ENCODE measurements around the gene TMEM187. TPM values are rescaled to one million over a fixed set of nuclear protein-coding genes. Genes with fewer than 3 reads are reported as not detected.

The TMEM187 gene
- total and polyA plus RNA-seq, 7 donors = 2.2 to 7.8 (median 6.5) TPM

DNA sequence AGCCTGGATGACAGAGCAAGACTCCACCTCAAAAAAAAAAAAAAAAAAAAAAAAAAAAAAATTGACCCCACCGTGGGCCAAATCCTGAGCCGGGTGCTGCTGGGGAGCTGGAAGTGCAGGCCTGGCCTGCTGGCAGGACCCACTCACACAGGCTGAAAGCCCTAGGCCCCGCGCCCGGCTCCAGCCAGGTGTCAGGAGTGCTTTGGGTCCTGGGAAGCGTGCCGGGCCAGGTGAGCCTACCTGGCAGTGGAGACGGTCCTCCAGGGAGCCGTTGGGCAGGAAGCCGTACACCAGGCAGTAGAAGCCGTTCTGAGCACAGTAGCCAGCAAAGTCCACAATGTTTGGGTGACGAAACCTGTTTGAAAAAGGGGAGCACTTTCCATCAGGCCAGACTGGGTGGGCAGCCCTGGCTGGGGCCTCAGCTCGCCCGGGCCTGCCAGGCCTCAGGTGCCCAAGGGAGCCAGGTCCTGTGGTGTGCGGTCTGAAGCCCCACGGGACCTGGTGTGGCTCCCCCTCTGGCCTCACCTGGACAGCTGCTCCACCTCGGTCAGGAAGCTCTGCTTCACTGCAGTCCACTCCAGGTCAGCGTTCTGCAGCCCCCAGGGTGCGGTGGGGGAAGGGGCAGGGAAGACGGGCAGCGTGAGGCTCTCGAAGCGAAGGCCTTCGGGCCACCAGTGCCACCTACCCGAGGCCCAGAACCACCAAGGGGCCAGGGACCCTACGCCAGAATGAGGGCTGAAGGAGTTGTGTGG is 45.4 kb downstream of the TMEM187 start:
- ATAC-seq = no peak
- Histone ChIP-seq H3K4me1 (peaks cover 6% of the 10 kb centered on the region), H3K9me3 (no peaks in the 10 kb centered on the region), H3K27me3 (ENCODE audit: insufficient read depth in 3 of 3, low read length in 2 of 3) (peaks cover 0 to 22% (median 0%) of the 10 kb centered on the region in 3 donors), H3K36me3 (ENCODE audit: insufficient read depth in 1 of 2, low read depth in 1 of 2) (peaks cover 0 to 21% of the 10 kb centered on the region in 2 donors), H3K4me3 (peak overlapping the region; percentile 74), H3K27ac (peak overlapping the region; percentile 88)
- WGBS, 3 donors = 83 to 91% (median 89%) methylated on average over 14 to 26 of the region's 26 CpGs
- TF ChIP-seq, protein P1, sequence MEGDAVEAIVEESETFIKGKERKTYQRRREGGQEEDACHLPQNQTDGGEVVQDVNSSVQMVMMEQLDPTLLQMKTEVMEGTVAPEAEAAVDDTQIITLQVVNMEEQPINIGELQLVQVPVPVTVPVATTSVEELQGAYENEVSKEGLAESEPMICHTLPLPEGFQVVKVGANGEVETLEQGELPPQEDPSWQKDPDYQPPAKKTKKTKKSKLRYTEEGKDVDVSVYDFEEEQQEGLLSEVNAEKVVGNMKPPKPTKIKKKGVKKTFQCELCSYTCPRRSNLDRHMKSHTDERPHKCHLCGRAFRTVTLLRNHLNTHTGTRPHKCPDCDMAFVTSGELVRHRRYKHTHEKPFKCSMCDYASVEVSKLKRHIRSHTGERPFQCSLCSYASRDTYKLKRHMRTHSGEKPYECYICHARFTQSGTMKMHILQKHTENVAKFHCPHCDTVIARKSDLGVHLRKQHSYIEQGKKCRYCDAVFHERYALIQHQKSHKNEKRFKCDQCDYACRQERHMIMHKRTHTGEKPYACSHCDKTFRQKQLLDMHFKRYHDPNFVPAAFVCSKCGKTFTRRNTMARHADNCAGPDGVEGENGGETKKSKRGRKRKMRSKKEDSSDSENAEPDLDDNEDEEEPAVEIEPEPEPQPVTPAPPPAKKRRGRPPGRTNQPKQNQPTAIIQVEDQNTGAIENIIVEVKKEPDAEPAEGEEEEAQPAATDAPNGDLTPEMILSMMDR (IDR thresholded peaks at IDR 0.05) = no peak
- intact Hi-C loops (cut with DNase I) = no loop called here
- no peak for DNase-seq

DNA sequence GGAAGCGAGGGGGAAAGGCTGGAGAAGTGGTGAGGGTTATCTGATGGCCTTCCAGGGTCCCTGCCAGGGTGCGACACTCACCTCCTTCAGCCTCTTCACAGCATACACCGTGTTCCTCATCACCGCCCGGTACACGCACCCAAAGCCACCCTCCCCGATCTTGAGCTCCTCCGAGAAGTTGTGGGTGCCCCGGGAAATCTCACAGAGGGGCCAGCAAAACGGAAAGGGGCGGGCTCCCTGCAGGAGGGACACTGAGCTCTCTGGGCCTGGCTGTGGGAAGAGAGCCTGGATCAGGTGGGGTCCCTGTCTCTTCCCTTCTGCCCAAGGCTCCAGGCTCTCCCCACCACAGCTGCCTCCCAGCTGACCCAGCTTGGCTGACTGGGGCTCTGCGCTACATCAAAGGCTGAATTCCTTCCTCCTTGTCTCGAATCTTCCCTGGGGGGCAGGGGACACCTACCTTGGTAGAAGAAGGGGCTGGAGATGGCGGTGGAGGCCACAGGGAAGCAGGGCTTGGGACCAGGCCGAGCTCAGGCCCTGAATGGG is 46.0 kb downstream of the TMEM187 start:
- intact Hi-C loops (cut with DNase I) = no loop called here
- ATAC-seq (no peak), DNase-seq (no peak)
- H3K27ac ChIP-seq = peak overlapping the region; percentile 88
- peak overlapping the region; percentile 74 for H3K4me3 ChIP-seq
- peaks cover 0 to 18% (median 0%) of the 10 kb centered on the region in 3 donors for H3K27me3 ChIP-seq (ENCODE audit: insufficient read depth in 3 of 3, low read length in 2 of 3)
- H3K9me3 ChIP-seq = no peaks in the 10 kb centered on the region
- TF ChIP-seq, protein P1 (IDR thresholded peaks at IDR 0.05) = no peak
- H3K4me1 ChIP-seq = peaks cover 6% of the 10 kb centered on the region
- H3K36me3 ChIP-seq (ENCODE audit: insufficient read depth in 1 of 2, low read depth in 1 of 2) = peaks cover 0 to 21% of the 10 kb centered on the region in 2 donors
- WGBS, 3 donors = 75 to 81% methylated on average over 15 of the region's 15 CpGs; no CpG with 5 or more reads in 1 of the 3 donors

DNA sequence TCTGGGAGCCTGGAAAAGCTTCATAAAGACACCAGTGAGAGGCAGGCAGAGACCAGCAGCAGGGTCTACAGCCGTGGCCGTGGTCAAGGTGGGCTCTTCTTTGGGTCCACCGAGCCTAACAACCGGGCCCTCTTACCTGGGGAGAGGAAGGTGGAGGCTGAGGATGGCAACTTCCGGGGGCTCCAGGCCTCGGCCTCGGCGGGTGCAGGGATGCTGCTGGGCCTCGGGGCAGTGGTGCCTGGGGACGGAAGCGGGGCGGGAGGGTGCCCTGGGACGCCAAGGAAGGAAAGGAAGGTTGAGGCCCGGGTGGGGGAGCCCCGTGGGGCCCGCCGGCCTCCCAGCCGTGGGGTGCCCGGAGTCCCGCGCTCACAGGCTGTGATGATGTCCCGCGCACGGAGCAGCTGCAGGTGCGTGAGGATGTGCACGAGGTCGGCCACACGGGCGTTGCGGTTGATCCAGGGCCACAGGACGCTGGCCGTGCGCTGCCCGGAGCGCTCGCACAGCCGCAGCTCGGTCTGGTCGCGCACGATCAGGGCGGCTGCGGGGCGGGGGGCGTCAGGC is 46.6 kb downstream of the TMEM187 start:
- TF ChIP-seq, protein P1 (IDR thresholded peaks at IDR 0.05) = no peak
- H3K4me3 ChIP-seq = peak overlapping the region; percentile 74
- no peak for DNase-seq
- ATAC-seq = peak in 3 of 4 donors; percentile 7 to 13 (median 7)
- no peaks in the 10 kb centered on the region for H3K9me3 ChIP-seq
- H3K36me3 ChIP-seq (ENCODE audit: insufficient read depth in 1 of 2, low read depth in 1 of 2) = peaks cover 0 to 21% of the 10 kb centered on the region in 2 donors
- peaks cover 3% of the 10 kb centered on the region for H3K4me1 ChIP-seq
- peak overlapping the region; percentile 88 for H3K27ac ChIP-seq
- H3K27me3 ChIP-seq (ENCODE audit: insufficient read depth in 3 of 3, low read length in 2 of 3) = peaks cover 0 to 18% (median 0%) of the 10 kb centered on the region in 3 donors
- intact Hi-C loops (cut with DNase I) = no loop called here
- WGBS, 3 donors = 0 to 47% (median 3%) methylated on average over 16 to 45 of the region's 45 CpGs

DNA sequence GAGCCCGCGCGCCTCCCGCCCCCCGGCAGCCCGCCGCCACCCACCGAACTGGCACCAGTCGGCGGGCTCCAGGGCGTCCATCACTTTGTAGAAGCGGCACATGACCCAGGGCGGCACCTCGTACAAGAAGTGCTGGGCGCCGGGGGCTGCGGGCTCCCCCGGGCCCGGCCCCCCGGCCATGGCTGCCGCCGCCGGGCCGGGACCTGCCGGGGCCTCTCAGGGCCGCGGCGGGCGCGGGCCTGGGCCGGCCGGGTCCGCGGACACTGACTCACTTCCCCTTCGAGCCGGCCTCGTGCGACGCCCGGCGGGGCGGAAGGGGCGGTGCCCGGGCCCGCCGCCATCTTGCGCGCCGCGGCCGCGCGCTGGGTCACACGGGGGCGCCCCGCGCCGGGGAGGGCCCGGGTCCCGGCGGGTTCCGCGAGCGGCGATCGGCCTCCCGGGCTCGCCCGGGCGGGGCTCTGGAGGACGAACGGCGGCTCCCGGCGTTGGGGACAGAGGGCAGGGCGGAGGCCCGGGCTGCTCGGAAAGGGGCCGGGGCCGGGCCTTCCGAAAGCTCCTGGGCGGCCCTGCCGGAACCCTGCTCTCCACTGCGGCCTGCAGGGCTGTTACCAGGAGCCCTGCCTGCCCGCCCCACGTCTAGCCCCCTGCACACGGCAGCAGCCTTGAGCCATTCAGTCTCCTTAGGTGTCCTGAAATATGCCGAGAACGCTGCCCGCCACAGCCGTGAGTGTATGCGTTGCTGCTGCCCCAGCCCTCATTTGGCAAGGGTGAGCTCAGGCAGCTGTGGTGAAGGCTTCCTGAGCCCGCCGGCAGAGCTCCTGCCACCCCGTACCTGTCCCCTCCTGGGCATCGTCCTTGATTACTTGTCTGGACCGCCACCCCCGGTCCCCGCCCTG is 47.3 kb downstream of the TMEM187 start, which contains the start of gene IRAK1:
Gene IRAK1 (minus strand): TSS at position 270 of the 896 bp plus-strand sequence. CDS start 90 bp downstream, at position 180.
- no peaks in the 10 kb centered on the region for H3K9me3 ChIP-seq
- H3K4me1 ChIP-seq = peaks cover 3% of the 10 kb centered on the region
- WGBS, 3 donors = 1 to 32% (median 1%) methylated on average over 15 to 94 of the region's 99 CpGs
- peak; percentile 66 to 81 for DNase-seq
- H3K27ac ChIP-seq = peak within 1 kb of the TSS; percentile 88
- H3K27me3 ChIP-seq (ENCODE audit: insufficient read depth in 3 of 3, low read length in 2 of 3) = peaks cover 0 to 19% (median 0%) of the 10 kb centered on the region in 3 donors
- intact Hi-C loops (cut with DNase I) = no loop called here
- H3K4me3 ChIP-seq = peak within 1 kb of the TSS; percentile 74
- peak; percentile 81 to 88 (median 84) for ATAC-seq
- TF ChIP-seq, protein P1 (IDR thresholded peaks at IDR 0.05) = no peak
- H3K36me3 ChIP-seq (ENCODE audit: insufficient read depth in 1 of 2, low read depth in 1 of 2) = peaks cover 0 to 21% of the 10 kb centered on the region in 2 donors
